ENCODE data around the gene TRIM67.

The TRIM67 gene

DNA sequence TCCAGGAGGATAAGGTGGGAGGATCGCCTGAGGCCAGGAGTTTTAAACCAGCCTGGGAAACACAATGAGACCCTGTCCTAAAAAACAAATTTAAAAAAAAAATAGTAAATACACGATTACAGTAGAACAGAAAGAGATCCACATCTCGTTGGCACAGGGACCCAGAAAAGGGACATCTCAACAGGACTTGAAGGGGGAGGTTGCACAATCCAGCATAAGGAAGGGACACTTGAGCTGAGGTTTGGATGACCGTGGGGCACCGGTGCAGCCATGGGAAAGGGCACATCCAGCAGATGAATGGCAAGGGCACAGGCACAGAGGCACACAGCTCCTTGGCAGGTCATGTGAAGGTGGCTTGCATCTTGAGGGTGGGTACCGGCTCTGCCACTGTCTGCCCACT, 20.5 kb downstream of the TRIM67 start:
- H3K4me3 ChIP-seq (ENCODE audit: low read depth, low read length) = no peak overlapping the region
- no peak for DNase-seq (ENCODE audit: low read depth)
- TF ChIP-seq, protein P1, sequence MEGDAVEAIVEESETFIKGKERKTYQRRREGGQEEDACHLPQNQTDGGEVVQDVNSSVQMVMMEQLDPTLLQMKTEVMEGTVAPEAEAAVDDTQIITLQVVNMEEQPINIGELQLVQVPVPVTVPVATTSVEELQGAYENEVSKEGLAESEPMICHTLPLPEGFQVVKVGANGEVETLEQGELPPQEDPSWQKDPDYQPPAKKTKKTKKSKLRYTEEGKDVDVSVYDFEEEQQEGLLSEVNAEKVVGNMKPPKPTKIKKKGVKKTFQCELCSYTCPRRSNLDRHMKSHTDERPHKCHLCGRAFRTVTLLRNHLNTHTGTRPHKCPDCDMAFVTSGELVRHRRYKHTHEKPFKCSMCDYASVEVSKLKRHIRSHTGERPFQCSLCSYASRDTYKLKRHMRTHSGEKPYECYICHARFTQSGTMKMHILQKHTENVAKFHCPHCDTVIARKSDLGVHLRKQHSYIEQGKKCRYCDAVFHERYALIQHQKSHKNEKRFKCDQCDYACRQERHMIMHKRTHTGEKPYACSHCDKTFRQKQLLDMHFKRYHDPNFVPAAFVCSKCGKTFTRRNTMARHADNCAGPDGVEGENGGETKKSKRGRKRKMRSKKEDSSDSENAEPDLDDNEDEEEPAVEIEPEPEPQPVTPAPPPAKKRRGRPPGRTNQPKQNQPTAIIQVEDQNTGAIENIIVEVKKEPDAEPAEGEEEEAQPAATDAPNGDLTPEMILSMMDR (IDR thresholded peaks at IDR 0.05; ENCODE audit: insufficient read depth, low read depth, low read length, missing control alignments) = no peak

DNA sequence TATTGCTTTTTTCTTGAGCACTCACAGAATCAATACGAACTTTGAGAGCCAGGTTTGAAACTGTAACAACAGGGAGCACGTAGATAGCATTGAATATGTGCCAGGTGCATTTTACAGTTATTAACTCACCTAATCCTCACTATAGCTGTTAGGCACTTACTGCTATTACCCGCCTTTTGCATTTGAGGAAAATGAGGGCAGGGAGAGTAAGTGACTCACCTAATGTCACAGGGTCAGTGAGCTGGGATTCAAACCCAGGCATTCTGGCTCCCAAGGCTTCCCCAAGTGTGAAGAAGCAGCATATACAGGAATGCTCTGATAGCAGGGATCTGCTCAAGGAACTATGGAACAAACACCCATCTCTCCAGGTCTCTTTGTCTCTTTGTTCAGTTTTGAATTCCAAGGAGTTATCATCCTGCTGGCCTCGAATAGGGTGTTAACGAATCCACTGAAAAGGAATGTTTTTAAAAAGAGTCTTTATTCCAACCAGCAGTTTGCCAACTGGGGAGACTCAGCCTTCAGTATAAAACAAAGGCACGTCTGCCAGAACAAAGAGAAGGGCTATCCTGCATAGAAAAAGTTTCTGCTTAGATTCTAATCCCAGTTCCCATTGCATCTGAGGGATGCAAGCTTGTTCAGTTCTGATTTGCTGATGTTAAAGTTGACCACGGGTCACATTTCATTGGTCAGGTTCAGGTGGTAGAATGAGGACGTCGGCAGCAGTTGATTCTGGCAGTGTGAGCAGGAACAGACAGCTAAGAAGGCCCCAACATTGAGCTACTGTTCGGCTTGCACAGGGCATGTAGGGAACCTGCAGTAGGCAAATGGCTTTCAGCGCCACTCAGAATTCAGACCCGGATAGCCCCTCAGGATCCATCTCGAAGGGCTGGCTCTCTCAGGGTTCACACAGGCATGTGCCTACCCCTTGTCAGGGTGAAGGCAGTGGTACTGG, 22.1 kb downstream of the TRIM67 start:
- TF ChIP-seq, protein P1 (IDR thresholded peaks at IDR 0.05; ENCODE audit: insufficient read depth, low read depth, low read length, missing control alignments) = no peak
- no peak overlapping the region for H3K4me3 ChIP-seq (ENCODE audit: low read depth, low read length)
- DNase-seq (ENCODE audit: low read depth) = no peak

DNA sequence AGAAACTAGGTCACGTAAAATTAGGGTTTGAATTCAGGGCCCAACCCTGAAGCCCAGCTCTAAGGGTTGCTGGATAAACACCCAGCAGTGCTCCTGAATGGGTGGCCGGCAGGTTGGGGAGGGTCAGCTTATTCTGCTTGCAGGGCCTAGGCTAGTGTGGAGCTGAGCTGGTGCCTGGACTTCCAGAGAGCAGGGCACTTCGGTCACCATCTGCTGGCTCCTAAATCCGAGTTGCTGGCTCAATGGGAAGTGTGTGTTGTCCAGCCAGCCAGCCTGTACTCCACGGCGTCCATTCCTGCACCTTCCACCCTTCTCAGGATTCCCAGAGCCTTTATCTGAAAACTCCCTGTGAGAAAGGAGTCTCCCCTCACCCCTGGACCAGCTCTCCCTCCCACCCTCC, 23.0 kb downstream of the TRIM67 start:
- H3K4me3 ChIP-seq (ENCODE audit: low read depth, low read length) = no peak overlapping the region
- no peak for DNase-seq (ENCODE audit: low read depth)
- TF ChIP-seq, protein P1 (IDR thresholded peaks at IDR 0.05; ENCODE audit: insufficient read depth, low read depth, low read length, missing control alignments) = no peak

DNA sequence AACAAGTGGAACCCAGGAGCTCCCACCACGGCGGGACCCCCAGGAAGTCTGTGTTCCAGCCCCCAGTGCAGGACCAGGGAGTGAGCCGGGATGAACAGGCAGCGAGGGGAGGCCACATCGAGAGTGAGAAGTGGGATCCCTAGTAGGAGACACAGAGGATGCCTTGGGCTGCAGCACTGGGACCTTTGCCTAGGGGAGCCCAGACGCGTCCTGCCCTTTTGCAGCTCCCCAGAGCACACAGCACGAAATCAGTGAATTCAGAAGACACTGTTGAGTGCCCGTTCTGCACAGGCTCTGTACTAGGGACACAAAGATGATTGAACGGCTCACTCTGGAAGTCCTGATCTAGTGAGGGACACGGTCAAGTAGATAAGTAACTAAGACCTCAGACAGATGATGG, 23.5 kb downstream of the TRIM67 start:
- TF ChIP-seq, protein P1 (IDR thresholded peaks at IDR 0.05; ENCODE audit: insufficient read depth, low read depth, low read length, missing control alignments) = no peak
- H3K4me3 ChIP-seq (ENCODE audit: low read depth, low read length) = no peak overlapping the region
- DNase-seq (ENCODE audit: low read depth) = no peak

DNA sequence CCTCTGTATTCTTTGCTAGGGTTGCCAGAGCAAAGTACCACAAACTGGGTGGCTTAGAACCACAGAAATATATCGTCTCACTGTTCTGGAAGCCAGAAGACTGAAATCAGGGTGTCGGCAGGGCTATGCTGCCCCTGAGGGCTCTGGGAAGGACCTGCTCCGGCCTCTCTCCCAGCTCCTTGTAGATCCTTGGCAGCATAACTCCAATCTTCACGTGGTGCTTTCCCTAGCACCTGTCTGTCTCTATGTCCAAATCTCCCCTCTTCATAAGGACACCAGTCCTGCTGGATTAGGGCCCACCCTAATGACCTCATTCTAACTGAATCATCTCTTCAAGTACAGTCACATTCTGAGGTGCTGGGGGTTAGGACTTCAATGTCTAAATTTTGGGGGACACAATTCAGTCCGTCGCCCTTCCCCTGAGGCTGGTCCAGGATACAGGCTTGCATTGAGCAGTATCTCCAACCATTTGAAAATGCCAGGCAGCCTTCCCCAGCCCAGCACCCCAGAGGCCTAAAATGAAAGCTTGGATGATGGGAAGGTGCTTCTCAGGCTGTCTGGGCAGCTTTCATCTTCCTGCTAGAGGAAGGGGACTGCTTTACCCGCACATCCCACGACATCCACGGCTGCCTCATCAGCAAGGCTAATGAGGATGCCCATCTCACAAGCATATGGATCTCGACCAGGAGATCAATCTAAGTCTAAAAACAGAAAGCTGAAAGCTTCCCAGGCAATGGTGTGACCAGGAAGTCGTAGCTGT, 24.7 kb downstream of the TRIM67 start:
- TF ChIP-seq, protein P1 (IDR thresholded peaks at IDR 0.05; ENCODE audit: insufficient read depth, low read depth, low read length, missing control alignments) = no peak
- no peak for DNase-seq (ENCODE audit: low read depth)
- H3K4me3 ChIP-seq (ENCODE audit: low read depth, low read length) = no peak overlapping the region

DNA sequence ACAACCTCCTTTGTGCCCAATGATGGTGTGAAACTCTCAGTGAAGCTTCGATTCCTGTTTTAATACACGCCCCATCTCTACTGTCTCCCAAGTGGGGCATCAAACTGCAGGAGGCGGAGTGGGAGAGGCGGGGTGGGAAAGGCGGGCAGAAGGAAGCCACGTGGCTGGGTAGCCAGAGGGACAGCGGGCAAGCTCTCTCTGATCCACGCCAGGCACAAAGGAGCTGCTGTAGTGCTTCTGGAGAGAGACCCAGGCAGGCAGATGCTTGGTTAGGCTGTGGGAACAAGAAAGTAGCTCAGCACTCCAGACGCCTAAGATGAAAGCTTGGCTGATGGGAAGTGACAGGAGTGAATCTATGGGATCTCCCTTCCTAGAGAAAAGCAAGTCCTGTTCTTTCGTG, 25.7 kb downstream of the TRIM67 start:
- TF ChIP-seq, protein P1 (IDR thresholded peaks at IDR 0.05; ENCODE audit: insufficient read depth, low read depth, low read length, missing control alignments) = no peak
- H3K4me3 ChIP-seq (ENCODE audit: low read depth, low read length) = no peak overlapping the region
- DNase-seq (ENCODE audit: low read depth) = no peak

All from GM12865 (cell line).